NCI-H1417 treated with DMSO at 0.1 percent for 48 hours (cell line): ENCODE data around the gene EVI5.
"Not testable (repeated sequence)": the region's sequence is repeated elsewhere in the genome, so short reads cannot be mapped to it uniquely, and the experiment has no call there.

ENCODE experiments used
- DNase-seq: peaks from one replicate; lab custom pipeline; 2025; lab: John Stamatoyannopoulos, UW

Gene EVI5

GRCh38 chr1:92690212-92690906 lies 94.5 kb downstream of the EVI5 start:
- DNase-seq: no peak

- no peak for DNase-seq
Observed at GRCh38 chr1:92679980-92680379, 104.9 kb downstream of the EVI5 start.

GRCh38 chr1:92663775-92664174 lies 121.1 kb downstream of the EVI5 start:
- no peak for DNase-seq

GRCh38 chr1:92662048-92662447 lies 122.9 kb downstream of the EVI5 start:
- DNase-seq: no peak

- no peak for DNase-seq
Observed at GRCh38 chr1:92657701-92658100, 127.2 kb downstream of the EVI5 start.

- no peak for DNase-seq
Observed at GRCh38 chr1:92655197-92655801, 129.6 kb downstream of the EVI5 start.

- no peak for DNase-seq
Observed at GRCh38 chr1:92653605-92654381, 131.1 kb downstream of the EVI5 start.

- not testable (repeated sequence) for DNase-seq
Observed at GRCh38 chr1:92640686-92641085, 144.2 kb downstream of the EVI5 start.

GRCh38 chr1:92638498-92638897 lies 146.4 kb downstream of the EVI5 start:
- no peak for DNase-seq

GRCh38 chr1:92635203-92635602 lies 149.7 kb downstream of the EVI5 start:
- not testable (repeated sequence) for DNase-seq

GRCh38 chr1:92623187-92623778 lies 161.6 kb downstream of the EVI5 start:
- DNase-seq: no peak

GRCh38 chr1:92619466-92620189 lies 165.3 kb downstream of the EVI5 start:
- no peak for DNase-seq

GRCh38 chr1:92601044-92601443 lies 183.9 kb downstream of the EVI5 start:
- no peak for DNase-seq

GRCh38 chr1:92599184-92599583 lies 185.7 kb downstream of the EVI5 start:
- DNase-seq: no peak

- DNase-seq: not testable (repeated sequence)
Observed at GRCh38 chr1:92589361-92589760, 195.5 kb downstream of the EVI5 start.

GRCh38 chr1:92587445-92587844 lies 197.5 kb downstream of the EVI5 start:
- DNase-seq: no peak

GRCh38 chr1:92585831-92586230 lies 199.1 kb downstream of the EVI5 start:
- no peak for DNase-seq

- DNase-seq: not testable (repeated sequence)
Observed at GRCh38 chr1:92584810-92585209, 200.1 kb downstream of the EVI5 start.

- no peak for DNase-seq
Observed at GRCh38 chr1:92583821-92584760, 200.8 kb downstream of the EVI5 start.

GRCh38 chr1:92577261-92577895 lies 207.5 kb downstream of the EVI5 start:
- DNase-seq: no peak
